Stimulated activated CD8-positive, alpha-beta memory T cell treated with anti-CD3 and anti-CD28 coated beads, Interleukin-12 subunit alpha, Interleukin-12 subunit beta, amount 100 ng/mL, for 24 hours (primary cell): Measurements from ENCODE around the gene HIPK4.
"Not testable (repeated sequence)": the region's sequence is repeated elsewhere in the genome, so short reads cannot be mapped to it uniquely, and the experiment has no call there.

Experiments
- DNase-seq: peaks from one replicate; pipeline ENCODE4 v3.0.0-alpha.2; 2020; ENCODE audit errors: extremely low read depth

HIPK4 gene

GRCh38 chr19:40392894-40393517 is 3.0 kb upstream of the HIPK4 start:
- no peak for DNase-seq

- DNase-seq = no peak
Observed at GRCh38 chr19:40392123-40392522, 2.1 kb upstream of the HIPK4 start.

- no peak for DNase-seq
Observed at GRCh38 chr19:40389404-40390083, 437 bp downstream of the HIPK4 start.

GRCh38 chr19:40388481-40388880 is 1.5 kb downstream of the HIPK4 start:
- no peak for DNase-seq

GRCh38 chr19:40387155-40387554 is 2.8 kb downstream of the HIPK4 start:
- DNase-seq = no peak

- DNase-seq = no peak
Observed at GRCh38 chr19:40383668-40384248, 6.2 kb downstream of the HIPK4 start.

GRCh38 chr19:40381321-40381720 is 8.7 kb downstream of the HIPK4 start:
- DNase-seq = no peak

GRCh38 chr19:40380199-40381037 is 9.6 kb downstream of the HIPK4 start:
- no peak for DNase-seq

GRCh38 chr19:40379446-40380198 is 10.4 kb downstream of the HIPK4 start:
- no peak for DNase-seq

- DNase-seq = no peak
Observed at GRCh38 chr19:40378509-40378908, 11.5 kb downstream of the HIPK4 start.

- DNase-seq = no peak
Observed at GRCh38 chr19:40377876-40378385, 12.1 kb downstream of the HIPK4 start.

GRCh38 chr19:40376286-40376862 is 13.6 kb downstream of the HIPK4 start:
- no peak for DNase-seq

- no peak for DNase-seq
Observed at GRCh38 chr19:40374084-40374483, 15.9 kb downstream of the HIPK4 start.

GRCh38 chr19:40371802-40372122 is 18.2 kb downstream of the HIPK4 start:
- DNase-seq = no peak

- DNase-seq = no peak
Observed at GRCh38 chr19:40370997-40371801, 18.8 kb downstream of the HIPK4 start.

- DNase-seq = not testable (repeated sequence)
Observed at GRCh38 chr19:40370253-40370652, 19.7 kb downstream of the HIPK4 start.

GRCh38 chr19:40369797-40370196 is 20.2 kb downstream of the HIPK4 start:
- no peak for DNase-seq

GRCh38 chr19:40367577-40368434 is 22.2 kb downstream of the HIPK4 start:
- no peak for DNase-seq
